ENCODE data around the gene TBC1D24.
A peak's percentile ranks its signal among the peaks of the same experiment; 100 is the strongest.
"Not testable (repeated sequence)": the region's sequence is repeated elsewhere in the genome, so short reads cannot be mapped to it uniquely, and the experiment has no call there.

Gene TBC1D24

GRCh38 chr16:2529061-2529931, 54.4 kb downstream of the TBC1D24 start:
- Histone ChIP-seq H3K9ac (ENCODE audit: low read length) (no peak overlapping the region), H3K36me3 (ENCODE audit: control insufficient read depth, low read depth, low read length) (peaks cover 15% of the 10 kb centered on the region), H3K9me3 (ENCODE audit: control insufficient read depth, low read depth, low read length) (no peaks in the 10 kb centered on the region), H3K27ac (ENCODE audit: low read length) (no peak overlapping the region), H3K4me3 (ENCODE audit: low read length) (no peak overlapping the region), H3K27me3 (ENCODE audit: control insufficient read depth, insufficient read depth, low read length) (peaks cover 9% of the 10 kb centered on the region), H3K4me1 (ENCODE audit: control insufficient read depth, low read depth, low read length) (peaks cover 8% of the 10 kb centered on the region)

- Histone ChIP-seq H3K27ac (ENCODE audit: low read length) (no peak overlapping the region), H3K9ac (ENCODE audit: low read length) (no peak overlapping the region), H3K36me3 (ENCODE audit: control insufficient read depth, low read depth, low read length) (peaks cover 15% of the 10 kb centered on the region), H3K27me3 (ENCODE audit: control insufficient read depth, insufficient read depth, low read length) (peaks cover 9% of the 10 kb centered on the region), H3K4me1 (ENCODE audit: control insufficient read depth, low read depth, low read length) (peaks cover 8% of the 10 kb centered on the region), H3K9me3 (ENCODE audit: control insufficient read depth, low read depth, low read length) (no peaks in the 10 kb centered on the region), H3K4me3 (ENCODE audit: low read length) (no peak overlapping the region)
These were observed 55.2 kb downstream of the TBC1D24 start for GRCh38 chr16:2529961-2530628.

GRCh38 chr16:2530629-2531318, 55.8 kb downstream of the TBC1D24 start:
- Histone ChIP-seq H3K36me3 (ENCODE audit: control insufficient read depth, low read depth, low read length) (peaks cover 15% of the 10 kb centered on the region), H3K27me3 (ENCODE audit: control insufficient read depth, insufficient read depth, low read length) (peaks cover 9% of the 10 kb centered on the region), H3K9me3 (ENCODE audit: control insufficient read depth, low read depth, low read length) (no peaks in the 10 kb centered on the region), H3K4me1 (ENCODE audit: control insufficient read depth, low read depth, low read length) (peaks cover 8% of the 10 kb centered on the region), H3K27ac (ENCODE audit: low read length) (no peak overlapping the region), H3K4me3 (ENCODE audit: low read length) (peak overlapping the region; percentile 60), H3K9ac (ENCODE audit: low read length) (peak overlapping the region; percentile 63)

DNA sequence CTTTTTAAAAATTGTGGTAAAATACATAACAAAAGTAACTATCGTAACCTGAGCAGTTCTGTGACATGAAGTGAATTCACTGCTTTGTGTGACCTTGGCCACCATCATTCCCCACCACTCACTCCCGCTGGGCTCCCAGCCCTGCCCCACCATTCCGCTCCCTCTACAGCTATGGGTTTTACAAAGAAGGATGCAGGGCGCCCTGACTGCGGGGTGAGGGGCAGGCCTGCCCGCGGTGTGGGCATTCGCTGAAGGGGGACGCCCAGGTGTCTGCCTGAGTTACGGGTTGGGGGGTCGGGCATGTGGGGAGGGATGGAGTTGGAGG, 56.4 kb downstream of the TBC1D24 start, which contains the start of gene CEMP1:
TSS of gene CEMP1 (minus strand) at position 38 of the 325 bp plus-strand sequence. CDS start 335 bp downstream, outside the sequence.
- Histone ChIP-seq H3K9me3 (ENCODE audit: control insufficient read depth, low read depth, low read length) (no peaks in the 10 kb centered on the region), H3K4me3 (ENCODE audit: low read length) (peak within 1 kb of the TSS; percentile 60), H3K4me1 (ENCODE audit: control insufficient read depth, low read depth, low read length) (peaks cover 8% of the 10 kb centered on the region), H3K36me3 (ENCODE audit: control insufficient read depth, low read depth, low read length) (peaks cover 15% of the 10 kb centered on the region), H3K27ac (ENCODE audit: low read length) (no peak within 1 kb of the TSS), H3K9ac (ENCODE audit: low read length) (peak within 1 kb of the TSS; percentile 63), H3K27me3 (ENCODE audit: control insufficient read depth, insufficient read depth, low read length) (peaks cover 9% of the 10 kb centered on the region)

- peaks cover 15% of the 10 kb centered on the region for H3K36me3 ChIP-seq (ENCODE audit: control insufficient read depth, low read depth, low read length)
- H3K9ac ChIP-seq (ENCODE audit: low read length), result peak overlapping the region; percentile 63
- H3K4me1 ChIP-seq (ENCODE audit: control insufficient read depth, low read depth, low read length), result peaks cover 8% of the 10 kb centered on the region
- peaks cover 9% of the 10 kb centered on the region for H3K27me3 ChIP-seq (ENCODE audit: control insufficient read depth, insufficient read depth, low read length)
- no peak overlapping the region for H3K27ac ChIP-seq (ENCODE audit: low read length)
- H3K4me3 ChIP-seq (ENCODE audit: low read length), result peak overlapping the region; percentile 60
- H3K9me3 ChIP-seq (ENCODE audit: control insufficient read depth, low read depth, low read length), result no peaks in the 10 kb centered on the region
These were observed 57.0 kb downstream of the TBC1D24 start for GRCh38 chr16:2531696-2532493.

DNA sequence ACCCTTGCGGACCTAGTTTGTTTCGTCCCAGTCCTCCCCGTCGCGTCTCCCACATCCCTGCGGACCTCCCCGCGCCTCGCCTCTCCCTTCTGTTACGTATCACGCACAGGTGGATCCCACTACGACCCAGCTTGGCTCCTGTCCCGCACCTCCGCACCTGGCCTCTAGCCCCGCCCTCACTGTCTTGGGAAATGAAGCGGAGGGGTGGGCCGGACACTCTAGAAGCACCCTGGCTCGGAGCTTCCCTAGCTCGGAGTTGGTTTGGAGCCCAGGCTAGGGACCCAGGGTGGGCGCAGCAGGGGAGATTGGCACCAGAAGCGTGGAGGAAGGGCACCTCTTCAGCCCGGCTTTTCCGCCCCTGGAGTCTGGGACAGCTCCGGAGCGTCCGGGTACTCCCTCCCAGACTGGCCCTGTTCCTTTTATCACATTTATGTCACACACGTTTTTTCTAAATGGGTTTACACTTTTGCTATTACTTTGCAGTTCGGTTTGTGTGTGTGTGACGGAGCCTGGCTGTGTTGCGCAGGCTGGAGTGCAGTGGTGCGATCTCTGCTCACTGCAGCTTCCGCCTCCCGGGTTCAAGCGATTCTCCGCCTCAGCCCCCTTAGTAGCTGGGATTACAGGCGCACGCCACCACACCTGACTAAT, 57.7 kb downstream of the TBC1D24 start:
- H3K4me3 ChIP-seq (ENCODE audit: low read length), result peak overlapping the region; percentile 60
- peak overlapping the region; percentile 38 for H3K9ac ChIP-seq (ENCODE audit: low read length)
- H3K4me1 ChIP-seq (ENCODE audit: control insufficient read depth, low read depth, low read length), result peaks cover 8% of the 10 kb centered on the region
- H3K9me3 ChIP-seq (ENCODE audit: control insufficient read depth, low read depth, low read length), result no peaks in the 10 kb centered on the region
- no peak overlapping the region for H3K27ac ChIP-seq (ENCODE audit: low read length)
- H3K27me3 ChIP-seq (ENCODE audit: control insufficient read depth, insufficient read depth, low read length), result peaks cover 9% of the 10 kb centered on the region
- peaks cover 15% of the 10 kb centered on the region for H3K36me3 ChIP-seq (ENCODE audit: control insufficient read depth, low read depth, low read length)

DNA sequence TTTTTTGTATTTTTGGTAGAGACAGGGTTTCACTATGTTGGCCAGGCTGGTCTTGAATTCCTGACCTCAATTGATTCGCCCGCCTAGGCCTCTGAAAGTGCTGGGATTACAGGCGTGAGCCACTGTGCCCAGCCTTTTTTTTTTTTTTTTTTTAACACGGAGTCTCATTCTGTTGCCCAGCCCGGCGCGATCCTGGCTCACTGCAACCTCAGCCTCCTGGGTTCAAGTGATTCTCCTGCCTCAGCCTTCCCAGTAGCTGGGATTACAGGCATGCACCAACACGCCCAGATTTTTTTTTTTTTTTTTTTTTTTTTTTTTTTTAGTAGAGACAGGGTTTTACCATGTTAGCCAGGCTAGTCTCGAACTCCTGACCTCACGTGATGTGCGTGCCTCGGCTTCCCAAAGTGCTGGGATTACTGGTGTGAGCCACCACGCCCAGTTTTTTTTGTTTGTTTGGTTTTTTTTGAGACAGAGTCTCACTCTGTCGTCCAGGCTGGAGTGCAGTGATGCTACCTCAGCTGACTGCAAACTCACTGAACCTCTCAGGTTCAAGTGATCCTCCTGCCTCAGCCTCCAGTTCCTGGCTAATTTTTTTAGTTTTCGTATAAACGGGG, 58.3 kb downstream of the TBC1D24 start:
- H3K9ac ChIP-seq (ENCODE audit: low read length); H3K27me3 ChIP-seq (ENCODE audit: control insufficient read depth, insufficient read depth, low read length); H3K27ac ChIP-seq (ENCODE audit: low read length); H3K4me1 ChIP-seq (ENCODE audit: control insufficient read depth, low read depth, low read length); H3K9me3 ChIP-seq (ENCODE audit: control insufficient read depth, low read depth, low read length): not testable (repeated sequence)
- Histone ChIP-seq H3K4me3 (ENCODE audit: low read length) (peak overlapping the region; percentile 60), H3K36me3 (ENCODE audit: control insufficient read depth, low read depth, low read length) (peaks cover 11% of the 10 kb centered on the region)

DNA sequence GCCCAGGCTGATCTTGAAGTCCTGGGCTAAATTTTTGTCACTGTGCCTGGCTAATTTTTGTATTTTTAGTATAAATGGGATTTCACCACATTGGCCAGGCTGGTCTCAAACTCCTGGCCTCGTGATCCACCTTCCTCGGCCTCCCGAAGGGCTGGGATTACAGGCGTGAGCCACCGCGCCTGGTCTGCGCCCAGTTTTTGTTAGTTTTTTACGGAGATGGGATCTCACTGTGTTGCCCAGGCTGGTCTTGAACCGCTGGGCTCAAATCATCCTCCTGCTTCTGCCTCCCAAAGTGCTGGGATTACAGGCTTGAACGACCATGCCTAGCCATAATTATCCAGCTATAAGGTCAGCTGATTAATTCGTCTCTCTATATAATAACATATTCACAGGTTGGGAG, 59.0 kb downstream of the TBC1D24 start:
- Histone ChIP-seq H3K9me3 (ENCODE audit: control insufficient read depth, low read depth, low read length) (no peaks in the 10 kb centered on the region), H3K4me1 (ENCODE audit: control insufficient read depth, low read depth, low read length) (peaks cover 8% of the 10 kb centered on the region), H3K4me3 (ENCODE audit: low read length) (no peak overlapping the region), H3K9ac (ENCODE audit: low read length) (no peak overlapping the region), H3K36me3 (ENCODE audit: control insufficient read depth, low read depth, low read length) (peaks cover 4% of the 10 kb centered on the region), H3K27ac (ENCODE audit: low read length) (no peak overlapping the region), H3K27me3 (ENCODE audit: control insufficient read depth, insufficient read depth, low read length) (peaks cover 9% of the 10 kb centered on the region)

GRCh38 chr16:2534335-2534734, 59.4 kb downstream of the TBC1D24 start:
- not testable (repeated sequence) for H3K9ac ChIP-seq (ENCODE audit: low read length); H3K9me3 ChIP-seq (ENCODE audit: control insufficient read depth, low read depth, low read length); H3K4me3 ChIP-seq (ENCODE audit: low read length); H3K36me3 ChIP-seq (ENCODE audit: control insufficient read depth, low read depth, low read length); H3K4me1 ChIP-seq (ENCODE audit: control insufficient read depth, low read depth, low read length); H3K27ac ChIP-seq (ENCODE audit: low read length); H3K27me3 ChIP-seq (ENCODE audit: control insufficient read depth, insufficient read depth, low read length)

DNA sequence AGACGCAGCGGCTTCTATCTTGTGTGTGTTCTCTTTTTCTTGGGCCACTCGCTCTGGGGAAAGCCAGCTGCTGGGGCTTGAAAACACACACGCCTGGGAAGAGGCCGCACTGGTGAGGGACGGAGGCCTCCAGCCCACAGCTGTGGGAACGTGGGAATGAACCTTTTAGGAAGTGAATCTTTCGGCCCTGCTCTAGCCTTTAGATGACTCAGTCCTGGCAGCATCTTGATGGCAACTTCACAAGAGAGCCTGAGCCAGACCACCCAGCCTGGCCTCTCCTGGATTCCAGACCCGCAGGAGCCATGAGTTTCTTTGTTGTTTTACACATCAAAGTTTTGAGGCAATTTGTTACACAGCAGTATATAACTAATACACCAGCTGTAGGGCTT, 60.7 kb downstream of the TBC1D24 start:
- H3K36me3 ChIP-seq (ENCODE audit: control insufficient read depth, low read depth, low read length), result no peaks in the 10 kb centered on the region
- no peak overlapping the region for H3K9ac ChIP-seq (ENCODE audit: low read length)
- no peak overlapping the region for H3K27ac ChIP-seq (ENCODE audit: low read length)
- no peak overlapping the region for H3K4me3 ChIP-seq (ENCODE audit: low read length)
- H3K27me3 ChIP-seq (ENCODE audit: control insufficient read depth, insufficient read depth, low read length), result peaks cover 9% of the 10 kb centered on the region
- peaks cover 8% of the 10 kb centered on the region for H3K4me1 ChIP-seq (ENCODE audit: control insufficient read depth, low read depth, low read length)
- no peaks in the 10 kb centered on the region for H3K9me3 ChIP-seq (ENCODE audit: control insufficient read depth, low read depth, low read length)

Measured in iPS-18a (cell line).